IMR-90 (cell line): ENCODE measurements around the gene AQP6. TPM values are rescaled to one million over a fixed set of nuclear protein-coding genes. Genes with fewer than 3 reads are reported as not detected.
A peak's percentile ranks its signal among the peaks of the same experiment; 100 is the strongest.

Experiments
- ATAC-seq: fragments of 200-7000 bp; cut with Tn5 transposase; 2 replicates; pipeline ENCODE4 v1.9.1; 2020; ENCODE audit warnings: low read depth, mild to moderate bottlenecking, moderate library complexity
- BruUV-seq: library from RNA; stranded (reverse); fragments of 400-500 nt; replicated peaks from 2 replicates; lab custom pipeline; 2021; lab: Mats Ljungman, UMichigan
- CTCF ChIA-PET: fragments of 300-600 bp; formaldehyde crosslinking; extraction: SDS; loops from one replicate; lab custom pipeline; 2021; ENCODE audit warnings: antibody characterized with exemption; lab: Yijun Ruan, JAX
- POLR2A ChIA-PET: fragments of 300-600 bp; sonication (Branson Sonifier 250); formaldehyde crosslinking; loops from one replicate; lab custom pipeline; 2022; ENCODE audit warnings: antibody characterized with exemption; ENCODE audit not compliant: unreplicated experiment; lab: Charles Lee
- DNase-seq: peaks from one replicate; pipeline ENCODE4 v3.0.0; 2013
- H2AFZ ChIP-seq: replicated peaks from 2 replicates; pipeline ENCODE3; 2013; ENCODE audit warnings: low read length, mild to moderate bottlenecking; ENCODE audit not compliant: poor library complexity
- H2AK5ac ChIP-seq: 2 replicates; pipeline ENCODE4 v1.6.1; 2013; ENCODE audit warnings: low read depth, low read length, inconsistent platforms
- H2AK9ac ChIP-seq: replicated peaks from 2 replicates; pipeline ENCODE3; 2013; ENCODE audit warnings: mild to moderate bottlenecking, low read depth, low read length, moderate library complexity; ENCODE audit not compliant: poor library complexity
- H2BK120ac ChIP-seq: 2 replicates; pipeline ENCODE4 v1.6.1; 2013; ENCODE audit warnings: low read depth, low read length, inconsistent platforms
- H2BK15ac ChIP-seq: 3 replicates; pipeline ENCODE4 v1.6.1; 2013; ENCODE audit warnings: low read depth, low read length, inconsistent platforms
- H2BK20ac ChIP-seq: 2 replicates; pipeline ENCODE4 v1.6.1; 2013; ENCODE audit warnings: low read depth, mild to moderate bottlenecking, inconsistent platforms, low read length, moderate library complexity
- H2BK5ac ChIP-seq: 2 replicates; pipeline ENCODE4 v1.6.1; 2013; ENCODE audit warnings: mild to moderate bottlenecking, low read depth, low read length, inconsistent platforms; ENCODE audit not compliant: poor library complexity, severe bottlenecking
- H3K14ac ChIP-seq: replicated peaks from 2 replicates; pipeline ENCODE4 v1.6.1; 2013; ENCODE audit warnings: low read depth, low read length, inconsistent platforms
- H3K18ac ChIP-seq: 2 replicates; pipeline ENCODE4 v1.6.1; 2013; ENCODE audit warnings: low read depth, low read length, control low read depth
- H3K23ac ChIP-seq: 2 replicates; pipeline ENCODE4 v1.6.1; 2013; ENCODE audit warnings: low read depth, low read length, inconsistent platforms
- H3K27ac ChIP-seq: 2 replicates; pipeline ENCODE4 v1.5.1; 2013; ENCODE audit warnings: mild to moderate bottlenecking, control low read depth, low read length; ENCODE audit not compliant: insufficient read depth
- H3K27me3 ChIP-seq: 2 replicates; pipeline ENCODE4 v1.6.1; 2013; ENCODE audit warnings: low read length; ENCODE audit not compliant: control insufficient read depth, insufficient read depth
- H3K36me3 ChIP-seq: 2 replicates; pipeline ENCODE4 v1.6.1; 2013; ENCODE audit warnings: low read length, mixed read lengths; ENCODE audit not compliant: control insufficient read depth, insufficient read depth
- H3K4ac ChIP-seq: 2 replicates; pipeline ENCODE4 v1.6.1; 2013; ENCODE audit warnings: low read depth, low read length, inconsistent platforms
- H3K4me1 ChIP-seq: 2 replicates; pipeline ENCODE4 v1.6.1; 2013; ENCODE audit warnings: low read length, mixed read lengths; ENCODE audit not compliant: control insufficient read depth, insufficient read depth
- H3K4me2 ChIP-seq: 2 replicates; pipeline ENCODE4 v1.6.1; 2013; ENCODE audit warnings: low read depth, mild to moderate bottlenecking, control low read depth, low read length, moderate library complexity
- H3K4me3 ChIP-seq: 2 replicates; pipeline ENCODE4 v1.5.1; 2013; ENCODE audit warnings: low read depth, mild to moderate bottlenecking, control low read depth, low read length, moderate library complexity; ENCODE audit not compliant: insufficient read depth
- H3K56ac ChIP-seq: 2 replicates; pipeline ENCODE4 v1.6.1; 2013; ENCODE audit warnings: low read length, inconsistent platforms; ENCODE audit not compliant: insufficient read depth; ENCODE audit errors: extremely low read depth
- H3K79me1 ChIP-seq, 2 experiments: 2 replicates each; pipeline ENCODE4 v1.6.1; 2013; ENCODE audit warnings: low read length in 2 of 2, inconsistent platforms in 1 of 2, low read depth in 1 of 2
- H3K9ac ChIP-seq: 2 replicates; pipeline ENCODE4 v1.6.1; 2013; ENCODE audit warnings: low read depth, low read length, control low read depth
- H3K9me1 ChIP-seq: 2 replicates; pipeline ENCODE4 v1.6.1; 2013; ENCODE audit warnings: low read length, inconsistent platforms; ENCODE audit not compliant: insufficient read depth
- H3K9me3 ChIP-seq: 2 replicates; pipeline ENCODE4 v1.6.1; 2013; ENCODE audit warnings: low read length; ENCODE audit not compliant: control insufficient read depth, insufficient read depth
- H4K20me1 ChIP-seq: 2 replicates; pipeline ENCODE4 v1.6.1; 2013; ENCODE audit warnings: low read length, inconsistent platforms; ENCODE audit not compliant: insufficient read depth
- H4K5ac ChIP-seq: 2 replicates; pipeline ENCODE4 v1.6.1; 2013; ENCODE audit warnings: mild to moderate bottlenecking, low read depth, low read length, control low read depth
- H4K8ac ChIP-seq, 2 experiments: 2 replicates each; pipeline ENCODE4 v1.6.1; 2013; ENCODE audit warnings: low read depth in 2 of 2, low read length in 2 of 2, control low read depth in 1 of 2, inconsistent platforms in 1 of 2
- H4K91ac ChIP-seq: 2 replicates; pipeline ENCODE4 v1.6.1; 2013; ENCODE audit warnings: low read depth, low read length, inconsistent platforms; ENCODE audit not compliant: insufficient read depth
- MAFK ChIP-seq: IDR thresholded peaks from 2 replicates; pipeline ENCODE4 v1.6.1; 2012; ENCODE audit warnings: low read depth, low read length, improper control_type of control experiment
- SMC3 ChIP-seq: fragments of 150-350 bp; IDR thresholded peaks from 2 replicates; pipeline ENCODE4 v1.6.1; 2016; ENCODE audit warnings: low read depth, mild to moderate bottlenecking, antibody characterized with exemption, low read length, moderate library complexity
- USF2 ChIP-seq: fragments of 150-350 bp; IDR thresholded peaks from 2 replicates; pipeline ENCODE4 v1.6.1; 2017; ENCODE audit warnings: mild to moderate bottlenecking, antibody characterized with exemption, low read length, low read depth
- WGBS, 2 experiments: methylation state at CpG; one replicate each; pipeline versions ENCODE4 v1.1.5 to v1.1.7; 2013; ENCODE audit warnings: missing lambda C conversion rate in 2 of 2; ENCODE audit not compliant: insufficient read length in 1 of 2; ENCODE audit errors: extremely low coverage in 2 of 2; 5-methylcytosine and 5-hydroxymethylcytosine counted together
- dilution Hi-C: fragments of 300-500 bp; cut with HindIII; formaldehyde crosslinking; loops from one replicate; pipeline ENCODE4 v1.14.3; 2018; ENCODE audit warnings: low sequenced_read_pairs; ENCODE audit not compliant: unreplicated experiment
- in situ Hi-C: fragments of 300-500 bp; cut with MboI; formaldehyde crosslinking; loops from 3 replicates; pipeline ENCODE4 v1.14.3; 2019; ENCODE audit warnings: low sequenced_read_pairs, inconsistent platforms, mixed read lengths
- intact Hi-C: fragments of 100-400 bp; cut with micrococcal nuclease; formaldehyde crosslinking; loops from 2 replicates; pipeline ENCODE4 v1.10.0; 2022
- polyA plus RNA-seq, 3 experiments: library from polyadenylated mRNA; depleted of rRNA; stranded (reverse); fragments of >200 nt; gene quantifications; 2 replicates each; pipeline ENCODE4 v1.2.3, GENCODE V29; 2012; ENCODE audit warnings: low replicate concordance in 1 of 3
- total RNA-seq: library from RNA; depleted of rRNA; stranded (reverse); fragments of >200 nt; gene quantifications from 2 replicates; pipeline ENCODE4 v1.2.3, GENCODE V29; 2012

The AQP6 gene
- total and polyA plus RNA-seq, 2 of the 4 experiments (the other 2 are of a cell fraction): not detected

GRCh38 chr12:49923880-49924556 is 48.7 kb upstream of the AQP6 start:
- intact Hi-C loops (no loop called here), in situ Hi-C loops (no loop called here), dilution Hi-C loops (no loop called here)
- no peak overlapping the region for H3K14ac ChIP-seq
- no peak overlapping the region for H3K4ac ChIP-seq
- H2BK5ac ChIP-seq: no peak overlapping the region
- no peak overlapping the region for H2AFZ ChIP-seq
- H3K4me3 ChIP-seq: no peak overlapping the region
- H2BK120ac ChIP-seq: no peak overlapping the region
- H3K18ac ChIP-seq: no peak overlapping the region
- H3K4me2 ChIP-seq: no peak overlapping the region
- no TSS peak for BruUV-seq
- H2BK20ac ChIP-seq: no peak overlapping the region
- no peak overlapping the region for H2BK15ac ChIP-seq
- H3K27ac ChIP-seq: no peak overlapping the region
- no peaks in the 10 kb centered on the region for H3K9me3 ChIP-seq
- H4K8ac ChIP-seq: no peak overlapping the region
- TF ChIP-seq USF2 (no peak), MAFK (peak; percentile 54), SMC3 (no peak)
- H3K9me1 ChIP-seq: peaks cover 7% of the 10 kb centered on the region; the same call in 1 of the 2 replicates
- no peak overlapping the region for H2AK5ac ChIP-seq
- no peak overlapping the region for H3K9ac ChIP-seq
- 89% methylated on average over 3 of the region's 15 CpGs; no CpG with 5 or more reads in 1 of the 2 experiments for WGBS, 2 experiments
- ATAC-seq (no peak), DNase-seq (no peak)
- H3K27me3 ChIP-seq: no peaks in the 10 kb centered on the region; the same call in 1 of the 2 replicates
- H3K23ac ChIP-seq: no peak overlapping the region
- no peaks in the 10 kb centered on the region; a peak in 1 of 4 replicates for H3K79me1 ChIP-seq
- CTCF ChIA-PET: no interaction called here
- POLR2A ChIA-PET: no interaction called here
- H2AK9ac ChIP-seq: no peak overlapping the region
- H4K91ac ChIP-seq: no peak overlapping the region
- no peaks in the 10 kb centered on the region for H3K36me3 ChIP-seq
- H3K56ac ChIP-seq: no peak overlapping the region
- no peaks in the 10 kb centered on the region for H4K20me1 ChIP-seq
- no peak overlapping the region for H4K5ac ChIP-seq
- H3K4me1 ChIP-seq: no peaks in the 10 kb centered on the region
